Keratinocyte (primary cell): ENCODE results near the gene APELA. TPM values are rescaled to one million over a fixed set of nuclear protein-coding genes. Genes with fewer than 3 reads are reported as not detected.

Experiments
- DNase-seq: peaks from one replicate; pipeline ENCODE4 v3.0.0-alpha.2; 2011; ENCODE audit warnings: low read depth, missing footprints, low spot score
- FAIRE-seq: peaks from 2 replicates; lab custom pipeline; 2011; peaks lifted over from hg19 to GRCh38; lab: Jason Lieb, UNC
- H2AFZ ChIP-seq: 2 replicates; pipeline ENCODE4 v1.6.0; 2012; ENCODE audit warnings: low read length, control low read depth, inconsistent platforms; ENCODE audit not compliant: control insufficient read depth
- H3K27ac ChIP-seq: 2 replicates; pipeline ENCODE4 v1.5.1; 2011; ENCODE audit warnings: low read length; ENCODE audit not compliant: control insufficient read depth, insufficient read depth
- H3K27me3 ChIP-seq: 3 replicates; pipeline ENCODE4 v1.6.0; 2011; ENCODE audit warnings: low read length; ENCODE audit not compliant: control insufficient read depth, insufficient read depth; ENCODE audit errors: extremely low read depth
- H3K36me3 ChIP-seq, 2 experiments: 2 replicates in 1 of 2; 3 replicates in 1 of 2; pipeline ENCODE4 v1.5.1; 2011; ENCODE audit warnings: low read length in 2 of 2, mild to moderate bottlenecking in 1 of 2; ENCODE audit not compliant: control insufficient read depth in 2 of 2, insufficient read depth in 2 of 2; ENCODE audit errors: extremely low read depth in 1 of 2
- H3K4me1 ChIP-seq: 3 replicates; pipeline ENCODE4 v1.5.1; 2011; ENCODE audit warnings: low read length; ENCODE audit not compliant: control insufficient read depth, insufficient read depth; ENCODE audit errors: extremely low read depth
- H3K4me2 ChIP-seq: 3 replicates; pipeline ENCODE4 v1.6.0; 2011; ENCODE audit warnings: low read depth, low read length; ENCODE audit not compliant: control insufficient read depth, insufficient read depth; ENCODE audit errors: extremely low read depth
- H3K4me3 ChIP-seq, 3 experiments: fragments of 200-600 bp in 1 of 3; sonication (generic) in 1 of 3; 2 replicates in 2 of 3; 3 replicates in 1 of 3; pipeline ENCODE4 v1.5.1; 2011 to 2016; ENCODE audit warnings: low read length in 3 of 3, mild to moderate bottlenecking in 3 of 3, control low read depth in 2 of 3, inconsistent platforms in 1 of 3, low read depth in 1 of 3, mixed read lengths in 1 of 3, mixed run types in 1 of 3, moderate library complexity in 1 of 3; ENCODE audit not compliant: control insufficient read depth in 2 of 3, insufficient read depth in 2 of 3; ENCODE audit errors: extremely low read depth in 1 of 3
- H3K79me2 ChIP-seq: 2 replicates; pipeline ENCODE4 v1.6.0; 2012; ENCODE audit warnings: low read length; ENCODE audit not compliant: control insufficient read depth, insufficient read depth
- H3K9ac ChIP-seq: 3 replicates; pipeline ENCODE4 v1.6.0; 2011; ENCODE audit warnings: low read length; ENCODE audit not compliant: control insufficient read depth, insufficient read depth; ENCODE audit errors: extremely low read depth
- H3K9me1 ChIP-seq: 3 replicates; pipeline ENCODE4 v1.6.0; 2011; ENCODE audit warnings: low read length; ENCODE audit not compliant: control insufficient read depth, insufficient read depth; ENCODE audit errors: extremely low read depth
- H3K9me3 ChIP-seq: 2 replicates; pipeline ENCODE4 v1.5.1; 2012; ENCODE audit warnings: low read depth, low read length; ENCODE audit not compliant: control insufficient read depth
- H4K20me1 ChIP-seq: 3 replicates; pipeline ENCODE4 v1.6.0; 2011; ENCODE audit warnings: low read length; ENCODE audit not compliant: control insufficient read depth, insufficient read depth; ENCODE audit errors: extremely low read depth
- EZH2 ChIP-seq: IDR thresholded peaks from one replicate; pipeline ENCODE4 v1.6.1; 2012; ENCODE audit warnings: inconsistent platforms, mild to moderate bottlenecking, low read length, moderate library complexity
- dilution Hi-C: fragments of 300-500 bp; cut with MboI; formaldehyde crosslinking; loops from one replicate; pipeline ENCODE4 v1.7.0; 2020; ENCODE audit warnings: low sequenced_read_pairs; ENCODE audit not compliant: extremely low pct_ligation_motif_present
- polyA plus RNA-seq, 5 experiments: library from polyadenylated mRNA; depleted of rRNA in 3 of 5; stranded (reverse) in 3 of 5; stranded (forward) in 1 of 5; unstranded in 1 of 5; fragments of >200 nt; gene quantifications; 1 replicate in 1 of 5; 2 replicates in 3 of 5; 3 replicates in 1 of 5; pipeline versions ENCODE4 v1.2.1 to v1.2.3, GENCODE V29; 2011 to 2012; ENCODE audit warnings: missing spikeins in 2 of 5, low read depth in 1 of 5, low replicate concordance in 1 of 5
- TF ChIP-seq, protein P1 (sequence below), 3 experiments: IDR thresholded peaks in 1 of 3; conservative IDR thresholded peaks in 1 of 3; optimal IDR thresholded peaks in 1 of 3; 2 replicates in 2 of 3; 3 replicates in 1 of 3; pipeline versions ENCODE3 to v1.5.1; 2011; ENCODE audit warnings: low read length in 3 of 3, mild to moderate bottlenecking in 3 of 3, moderate library complexity in 2 of 3, control low read depth in 1 of 3, inconsistent platforms in 1 of 3; ENCODE audit not compliant: insufficient read depth in 2 of 3; ENCODE audit errors: extremely low read depth in 1 of 3

The APELA gene
- polyA plus RNA-seq, 1 donor (not counting 4 experiments of a cell fraction or from before 2014, with no cell fraction given): not detected

DNA sequence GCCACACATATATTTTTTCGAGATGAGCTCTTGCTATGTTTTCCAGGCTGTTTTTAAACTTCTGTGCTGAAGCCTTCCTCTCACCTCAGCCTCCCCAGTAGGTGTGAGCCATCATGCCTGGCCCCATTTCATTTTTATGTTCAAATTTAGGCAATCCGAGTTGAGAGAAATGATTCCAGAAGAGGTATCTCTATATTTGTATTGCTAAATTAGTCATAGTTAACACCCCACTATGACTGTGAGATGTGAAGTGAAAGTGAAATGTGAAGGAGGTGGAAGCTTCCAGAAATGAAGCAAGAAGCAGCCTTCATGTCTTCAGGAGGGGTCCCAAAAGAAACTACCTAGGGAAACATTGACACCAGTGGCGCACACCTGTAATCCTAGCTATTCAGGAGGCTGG lies 17.7 kb downstream of the APELA start:
- dilution Hi-C loops: no loop called here
- Histone ChIP-seq H4K20me1 (no peaks in the 10 kb centered on the region), H3K36me3 (no peaks in the 10 kb centered on the region), H3K27me3 (no peaks in the 10 kb centered on the region), H3K9me3 (no peaks in the 10 kb centered on the region), H2AFZ (no peak overlapping the region), H3K4me1 (no peaks in the 10 kb centered on the region), H3K4me2 (no peak overlapping the region), H3K79me2 (no peaks in the 10 kb centered on the region), H3K4me3 (no peak overlapping the region), H3K9me1 (no peaks in the 10 kb centered on the region), H3K27ac (no peak overlapping the region), H3K9ac (no peak overlapping the region)
- no peak for DNase-seq
- FAIRE-seq: no peak
- TF ChIP-seq EZH2: no peak
- TF ChIP-seq, protein P1, sequence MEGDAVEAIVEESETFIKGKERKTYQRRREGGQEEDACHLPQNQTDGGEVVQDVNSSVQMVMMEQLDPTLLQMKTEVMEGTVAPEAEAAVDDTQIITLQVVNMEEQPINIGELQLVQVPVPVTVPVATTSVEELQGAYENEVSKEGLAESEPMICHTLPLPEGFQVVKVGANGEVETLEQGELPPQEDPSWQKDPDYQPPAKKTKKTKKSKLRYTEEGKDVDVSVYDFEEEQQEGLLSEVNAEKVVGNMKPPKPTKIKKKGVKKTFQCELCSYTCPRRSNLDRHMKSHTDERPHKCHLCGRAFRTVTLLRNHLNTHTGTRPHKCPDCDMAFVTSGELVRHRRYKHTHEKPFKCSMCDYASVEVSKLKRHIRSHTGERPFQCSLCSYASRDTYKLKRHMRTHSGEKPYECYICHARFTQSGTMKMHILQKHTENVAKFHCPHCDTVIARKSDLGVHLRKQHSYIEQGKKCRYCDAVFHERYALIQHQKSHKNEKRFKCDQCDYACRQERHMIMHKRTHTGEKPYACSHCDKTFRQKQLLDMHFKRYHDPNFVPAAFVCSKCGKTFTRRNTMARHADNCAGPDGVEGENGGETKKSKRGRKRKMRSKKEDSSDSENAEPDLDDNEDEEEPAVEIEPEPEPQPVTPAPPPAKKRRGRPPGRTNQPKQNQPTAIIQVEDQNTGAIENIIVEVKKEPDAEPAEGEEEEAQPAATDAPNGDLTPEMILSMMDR (optimal IDR thresholded peaks at IDR 0.05 in 1 of 3, IDR thresholded peaks at IDR 0.05 in 1 of 3, conservative IDR thresholded peaks at IDR 0.05 in 1 of 3; ENCODE audit: extremely low read depth in 1 of 3, insufficient read depth in 2 of 3, low read length in 3 of 3): no peak

DNA sequence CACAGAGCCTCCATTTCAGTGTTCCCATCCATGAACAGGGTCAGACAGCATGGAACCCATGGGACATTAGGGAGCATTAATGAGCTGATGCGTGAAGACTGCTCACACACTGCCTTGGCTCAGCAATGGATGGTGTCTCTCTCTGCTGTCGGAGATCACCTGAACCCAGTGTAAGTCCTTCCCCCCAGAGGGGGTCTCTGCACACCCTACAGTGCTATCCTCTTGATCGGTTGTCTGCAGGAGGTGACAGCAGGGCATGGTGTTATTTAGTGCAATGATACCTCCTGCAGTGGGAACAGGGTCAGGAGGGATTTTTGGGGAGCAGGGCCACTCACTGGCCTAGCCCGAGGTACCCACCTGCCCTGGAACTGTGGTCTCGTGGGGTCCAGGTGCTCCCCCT lies 25.6 kb downstream of the APELA start:
- dilution Hi-C loops: no loop called here
- Histone ChIP-seq H3K4me3 (no peak overlapping the region), H3K79me2 (no peaks in the 10 kb centered on the region), H3K9me1 (no peaks in the 10 kb centered on the region), H4K20me1 (no peaks in the 10 kb centered on the region), H3K9me3 (no peaks in the 10 kb centered on the region), H3K9ac (no peak overlapping the region), H3K27me3 (no peaks in the 10 kb centered on the region), H3K4me2 (no peak overlapping the region), H3K36me3 (no peaks in the 10 kb centered on the region), H3K27ac (no peak overlapping the region), H3K4me1 (no peaks in the 10 kb centered on the region), H2AFZ (no peak overlapping the region)
- TF ChIP-seq EZH2: no peak
- TF ChIP-seq, protein P1 (optimal IDR thresholded peaks at IDR 0.05 in 1 of 3, IDR thresholded peaks at IDR 0.05 in 1 of 3, conservative IDR thresholded peaks at IDR 0.05 in 1 of 3; ENCODE audit: extremely low read depth in 1 of 3, insufficient read depth in 2 of 3, low read length in 3 of 3): no peak
- DNase-seq: no peak
- FAIRE-seq: no peak
